Measurements from ENCODE around the gene CDS2.
"Not testable (repeated sequence)": the region's sequence is repeated elsewhere in the genome, so short reads cannot be mapped to it uniquely, and the experiment has no call there.

The CDS2 gene

DNA sequence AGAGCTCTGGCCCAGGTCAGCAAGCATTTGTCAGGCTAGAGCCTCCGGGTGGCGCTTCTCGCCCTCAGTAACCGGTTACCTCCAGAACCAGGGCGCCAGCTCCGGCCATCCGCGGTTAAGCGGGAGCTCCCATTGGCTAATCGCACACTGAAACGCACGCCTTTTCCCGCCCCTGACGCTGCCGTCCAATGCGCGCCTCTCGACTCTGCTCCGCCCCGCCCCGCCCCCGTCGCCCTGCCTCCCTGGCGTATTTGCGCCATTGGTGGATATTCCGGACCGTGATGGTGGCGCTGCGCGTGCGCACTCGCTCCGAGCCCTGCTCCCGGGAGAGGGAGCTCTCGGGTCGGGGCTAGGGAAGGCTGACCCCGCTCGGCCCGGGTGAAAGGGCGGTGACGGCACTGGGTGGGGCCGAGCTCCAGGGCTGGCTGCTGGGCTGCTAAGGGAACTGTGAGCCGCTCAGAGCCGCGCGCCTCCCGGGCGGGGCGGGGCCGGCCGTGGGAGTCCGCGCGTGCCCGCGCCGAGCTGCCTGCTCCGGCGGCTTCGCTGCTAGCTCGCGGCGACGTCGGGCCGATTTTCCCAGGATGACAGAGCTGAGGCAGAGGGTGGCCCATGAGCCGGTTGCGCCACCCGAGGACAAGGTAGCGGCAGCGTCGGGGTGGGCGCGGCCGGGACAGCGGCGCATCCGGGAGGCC, at the start of gene CDS2:
CDS2 (plus strand) TSS at position 497 of the 692 bp plus-strand sequence; CDS start at position 582, 85 bp downstream.
- peak; percentile 100 for DNase-seq

DNA sequence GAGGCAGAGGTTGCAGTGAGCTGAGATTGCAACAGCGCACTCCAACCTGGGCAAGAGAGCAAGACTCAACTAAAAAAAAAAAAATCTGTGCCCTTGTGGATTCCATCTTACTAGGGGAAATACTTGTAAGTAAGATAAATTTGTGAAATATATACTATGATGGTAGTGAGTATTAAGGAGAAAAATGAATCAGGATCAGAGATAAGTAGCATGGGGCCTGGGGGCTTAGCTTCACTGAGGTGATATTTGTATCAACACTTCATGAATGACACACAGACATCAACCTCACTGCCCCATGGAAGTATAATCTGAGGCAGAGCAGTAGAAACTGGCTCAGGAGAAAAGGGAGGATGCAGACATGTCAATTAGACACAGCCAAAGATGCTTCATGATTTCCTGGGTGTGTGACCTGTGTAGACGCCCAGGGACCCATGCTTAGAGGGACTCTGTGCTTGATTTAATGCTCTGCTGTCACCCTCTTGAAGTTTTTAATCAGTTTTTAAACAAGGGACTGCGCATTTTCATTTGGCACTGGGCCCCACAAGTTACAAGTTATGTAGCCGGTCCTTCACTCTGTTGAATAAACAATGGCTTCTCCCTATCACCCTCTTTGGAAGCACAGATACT, 48.9 kb upstream of the CDS2 start:
- DNase-seq, result no peak

DNA sequence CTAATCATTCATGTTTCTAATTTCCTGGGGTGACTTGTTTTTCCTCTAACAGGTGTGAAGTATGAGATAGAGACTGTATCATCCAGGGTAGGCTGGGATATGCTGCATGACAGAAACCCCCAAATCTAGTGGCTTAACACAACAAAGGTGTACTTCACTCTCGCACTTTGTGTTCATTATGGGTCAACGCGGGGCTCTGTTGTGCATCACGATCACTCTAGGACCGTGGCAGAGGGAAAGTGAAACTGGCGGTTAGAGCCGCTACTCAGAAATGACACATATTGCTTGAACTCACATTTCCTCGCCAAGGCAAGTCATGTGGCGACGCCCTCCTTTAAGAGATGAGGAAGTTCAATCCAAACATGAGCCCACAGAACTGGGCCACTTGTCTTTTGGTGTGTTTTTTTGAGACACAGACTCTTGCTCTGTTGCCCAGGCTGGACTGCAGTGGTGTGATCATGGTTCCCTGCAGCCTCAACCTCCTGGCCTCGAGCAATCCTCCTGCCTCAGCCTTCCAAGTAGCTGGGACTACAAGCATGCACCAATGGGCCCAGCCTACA, 48.3 kb upstream of the CDS2 start:
- DNase-seq, result peak; percentile 57 to 63

DNA sequence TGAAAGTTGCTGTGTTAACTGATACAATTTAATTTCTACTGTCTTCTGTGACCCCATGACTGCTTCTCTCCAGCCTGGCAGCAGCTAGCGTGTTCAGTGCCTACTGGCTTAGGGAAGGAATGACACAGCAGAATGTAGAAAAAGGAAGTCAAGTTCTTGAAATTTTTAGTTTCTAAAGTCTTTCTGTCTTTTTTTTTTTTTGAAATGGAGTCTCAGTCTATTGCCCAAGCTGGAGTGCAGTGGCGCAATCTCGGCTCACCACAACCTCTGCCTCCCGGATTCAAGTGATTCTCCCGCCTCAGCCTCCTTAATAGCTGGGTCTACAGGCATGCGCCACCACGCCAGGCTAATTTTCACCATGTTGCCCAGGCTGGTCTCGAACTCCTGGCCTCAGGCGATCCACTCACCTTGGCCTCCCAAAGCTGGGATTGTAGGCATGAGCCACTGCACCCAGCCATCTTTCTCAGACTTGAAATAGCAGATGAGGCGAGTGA, 46.4 kb upstream of the CDS2 start:
- no peak for DNase-seq

DNA sequence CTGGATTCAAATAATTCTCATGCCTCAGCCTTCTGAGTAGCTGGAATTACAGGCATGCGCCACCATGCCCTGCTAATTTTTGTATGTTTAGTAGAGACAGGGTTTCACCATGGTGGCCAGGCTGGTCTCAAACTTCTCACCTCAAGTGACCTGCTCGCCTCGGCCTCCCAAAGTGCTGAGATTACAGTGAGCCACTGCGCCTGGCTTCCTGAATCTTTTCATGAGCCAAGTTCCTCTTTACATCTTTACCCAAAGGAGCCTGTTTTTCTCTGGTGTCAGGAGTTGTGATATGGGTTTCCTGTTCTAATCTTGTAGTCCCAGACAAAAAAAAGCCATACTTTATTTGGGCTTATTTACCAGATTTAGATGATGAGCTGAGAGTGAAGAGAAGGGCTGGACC, 41.4 kb upstream of the CDS2 start:
- DNase-seq, result no peak

DNA sequence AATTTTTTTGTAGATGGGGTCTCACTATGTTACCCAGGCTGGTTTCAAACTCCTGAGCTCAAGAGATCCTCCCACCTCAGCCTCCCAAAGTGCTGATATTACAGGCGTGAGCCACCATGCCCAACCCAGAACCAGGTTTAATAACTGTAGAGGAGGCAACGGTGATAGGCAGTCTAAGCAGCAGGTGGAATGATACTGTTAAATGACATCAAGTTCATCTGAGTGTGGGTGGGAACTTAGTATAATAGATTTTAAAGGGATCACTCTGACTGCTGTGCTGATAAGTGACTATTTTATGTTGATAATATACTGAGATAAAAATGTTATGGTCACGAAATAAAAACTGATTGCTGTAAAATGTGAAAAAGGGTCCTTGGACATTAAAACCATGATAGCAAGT, 38.1 kb upstream of the CDS2 start:
- no peak for DNase-seq

DNA sequence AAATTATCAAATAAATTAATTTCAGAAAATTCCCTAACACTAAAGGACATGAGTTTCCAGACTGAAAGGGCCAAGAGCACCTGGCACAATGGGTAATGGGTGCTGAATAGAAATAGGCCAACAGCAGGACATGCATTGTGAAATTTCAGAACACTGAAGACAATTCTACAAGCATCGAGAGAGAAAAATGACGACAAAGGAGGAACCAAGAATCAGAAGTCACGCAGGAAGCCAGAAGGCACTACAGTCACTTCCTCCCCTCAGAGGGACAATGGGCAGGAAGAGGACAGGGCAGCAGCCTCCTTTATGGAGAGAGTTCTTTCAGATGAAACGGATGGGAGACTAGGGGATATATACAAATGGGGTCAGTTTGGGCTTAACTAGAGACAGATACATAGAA, 36.6 kb upstream of the CDS2 start:
- DNase-seq, result no peak

DNA sequence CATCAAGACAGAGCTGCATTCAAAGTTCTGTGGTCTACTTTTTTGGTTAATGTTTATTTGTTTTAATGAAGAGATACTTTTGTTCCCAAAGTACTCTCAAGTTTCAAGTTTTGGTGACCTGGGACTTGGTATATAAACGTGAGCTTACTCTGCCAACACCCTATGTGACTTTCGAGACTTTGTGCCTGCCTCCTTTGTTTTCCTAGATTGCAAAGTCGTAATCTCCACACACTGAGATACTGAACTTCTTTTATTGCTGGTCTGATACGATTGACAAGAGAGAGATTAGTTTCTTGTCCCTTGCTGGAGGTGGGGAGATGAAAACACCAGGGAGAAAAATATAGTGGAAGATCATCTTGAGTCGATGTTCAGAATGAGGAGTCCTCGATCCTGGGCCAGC, 34.9 kb upstream of the CDS2 start:
- no peak for DNase-seq

DNA sequence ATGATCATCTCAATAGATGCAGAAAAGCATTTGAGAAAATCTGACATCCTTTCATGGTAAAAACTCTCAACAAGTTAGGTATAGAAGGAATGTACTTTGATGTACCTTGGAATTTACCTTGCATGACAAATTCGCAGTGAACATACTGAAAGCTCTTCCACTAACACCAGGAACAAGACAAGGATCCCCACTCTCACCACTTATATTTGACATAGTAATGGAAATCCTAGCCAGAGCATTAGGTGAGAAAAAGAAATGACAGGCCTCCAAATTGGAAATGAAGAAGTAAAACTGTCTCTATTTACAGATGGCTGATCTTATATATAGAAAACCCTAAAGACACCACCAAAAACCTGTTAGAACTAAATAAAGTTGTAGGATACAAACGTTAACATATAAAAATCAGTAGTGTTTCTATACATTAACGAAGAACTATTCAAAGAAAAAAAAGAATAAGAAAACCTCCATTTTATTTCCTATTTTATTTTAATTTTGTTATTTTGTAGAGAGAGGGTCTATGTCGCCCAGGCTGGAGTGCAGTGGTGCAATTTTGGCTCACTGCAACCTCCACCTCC, 34.0 kb upstream of the CDS2 start:
- DNase-seq, result no peak

DNA sequence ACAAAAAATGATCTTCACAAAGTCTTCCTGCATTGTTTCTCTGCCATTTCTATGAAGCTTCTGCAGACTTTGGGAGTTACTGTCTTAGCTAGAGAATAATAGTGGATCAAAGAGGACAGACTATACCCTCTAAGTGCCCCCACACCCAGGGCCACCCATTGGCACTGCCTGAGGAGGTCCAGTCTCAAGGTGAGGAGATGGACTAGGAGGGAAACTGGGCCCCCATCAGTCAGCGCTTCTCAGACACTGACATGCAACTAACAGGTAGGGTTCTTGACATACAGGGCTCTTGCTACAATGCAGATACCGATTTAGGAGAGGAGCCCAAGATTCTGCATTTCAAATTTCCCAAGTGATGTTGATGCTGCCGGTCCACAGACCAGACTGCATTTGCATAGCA, 31.4 kb upstream of the CDS2 start:
- no peak for DNase-seq

DNA sequence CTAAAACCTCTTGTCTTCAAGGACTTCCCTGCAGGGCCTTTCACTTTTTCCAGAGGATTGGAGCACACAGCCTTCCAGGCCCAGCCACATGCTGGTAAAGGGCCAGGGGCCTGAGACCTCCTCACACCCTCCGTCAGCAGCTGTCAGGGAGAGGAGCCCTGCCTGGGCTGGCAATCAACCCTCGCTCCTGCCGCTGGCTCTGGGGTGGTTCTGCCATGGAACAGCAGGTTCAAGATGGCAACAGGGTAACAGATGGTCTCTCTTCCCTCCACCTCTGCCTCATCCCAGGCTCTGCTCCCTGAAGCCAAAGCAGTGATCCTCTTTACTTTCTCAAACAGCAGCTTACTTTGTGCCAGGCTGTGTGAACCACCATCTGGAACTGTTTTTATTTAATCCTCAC, 30.9 kb upstream of the CDS2 start:
- no peak for DNase-seq

DNA sequence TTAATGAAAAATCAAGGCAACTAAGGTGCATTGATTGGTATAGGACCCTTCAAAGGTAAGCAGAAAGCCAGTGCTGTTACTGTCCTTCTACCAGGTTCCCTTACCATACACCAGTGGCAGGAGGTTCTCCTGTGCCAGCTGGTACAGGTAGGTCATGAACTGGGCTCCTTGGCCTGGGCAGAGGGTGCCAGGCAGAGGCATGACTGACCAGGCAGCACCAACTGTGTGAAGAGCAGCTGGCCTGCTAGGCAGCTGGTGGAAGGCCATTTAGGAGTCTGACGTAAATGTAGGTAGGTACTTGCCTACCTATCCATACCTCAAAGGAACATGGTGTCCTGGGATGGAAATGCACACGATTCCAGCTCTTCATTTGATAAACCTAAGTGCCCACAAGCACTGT, 30.3 kb upstream of the CDS2 start:
- DNase-seq, result no peak

DNA sequence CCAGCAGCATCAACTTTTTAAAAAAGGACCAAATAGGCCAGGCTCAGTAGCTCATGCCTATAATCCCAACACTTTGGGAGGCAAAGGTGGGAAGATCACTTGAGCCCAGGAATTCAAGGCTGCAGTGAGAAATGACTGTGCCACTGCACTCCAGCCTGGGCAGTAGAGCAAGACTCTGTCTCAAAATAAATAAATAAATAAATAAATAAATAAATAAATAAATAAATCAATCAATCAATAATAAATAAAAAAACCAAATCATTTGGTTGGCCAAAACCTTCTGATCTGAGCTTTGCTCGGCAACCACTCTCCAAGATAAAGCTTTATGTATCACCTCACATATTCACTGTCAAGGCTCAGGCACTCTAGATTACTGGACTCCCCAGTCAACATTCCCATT, 27.8 kb upstream of the CDS2 start:
- not testable (repeated sequence) for DNase-seq

DNA sequence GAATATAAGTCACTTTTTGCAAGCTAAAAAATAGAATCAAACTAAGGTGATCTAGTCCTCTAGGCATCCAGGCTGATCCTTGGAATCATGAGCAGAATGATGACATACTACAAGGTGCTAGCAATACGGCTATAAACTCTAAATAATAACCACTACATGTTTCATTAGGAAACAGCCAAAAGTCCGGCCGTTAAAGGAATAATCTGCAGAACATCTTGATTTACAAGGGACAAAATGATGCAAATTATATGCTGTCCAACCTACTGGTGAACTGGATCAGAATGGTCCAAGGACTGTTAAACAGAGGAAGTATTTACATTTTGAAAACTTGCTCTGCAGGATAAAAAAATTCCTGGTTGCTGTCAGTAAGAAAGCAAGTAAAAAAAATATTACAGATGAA, 26.9 kb upstream of the CDS2 start:
- not testable (repeated sequence) for DNase-seq

DNA sequence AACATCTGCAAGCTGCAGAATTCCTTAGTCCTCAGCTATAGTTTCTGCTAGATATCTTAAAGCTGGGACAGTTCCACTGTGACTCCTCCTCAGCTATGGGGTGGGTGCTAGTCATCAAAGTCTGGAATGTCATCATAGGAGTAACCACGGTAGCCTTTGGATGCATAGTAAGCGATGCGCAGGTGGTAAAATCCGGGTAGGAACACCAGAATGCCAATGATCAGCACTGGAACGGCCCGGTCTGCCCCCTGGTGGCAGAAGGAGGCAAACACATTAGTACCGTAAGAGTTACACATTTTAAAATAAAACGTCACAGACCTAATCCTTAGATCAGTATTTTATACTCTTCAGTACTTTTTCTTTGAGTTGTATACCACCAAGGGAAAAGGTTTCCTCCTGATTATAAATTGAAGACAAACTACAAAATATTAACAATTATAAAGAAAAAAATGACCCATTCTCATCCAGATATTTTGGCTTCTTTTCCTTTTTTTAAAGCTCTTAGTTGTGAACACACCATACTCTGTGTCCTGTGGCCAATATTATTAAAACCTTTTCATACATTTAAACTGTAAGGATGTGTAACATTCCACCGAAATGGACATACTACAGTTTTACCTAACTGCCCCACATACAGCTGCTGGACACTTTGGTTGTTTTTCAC, 26.0 kb upstream of the CDS2 start:
- DNase-seq, result peak; percentile 74 to 76

DNA sequence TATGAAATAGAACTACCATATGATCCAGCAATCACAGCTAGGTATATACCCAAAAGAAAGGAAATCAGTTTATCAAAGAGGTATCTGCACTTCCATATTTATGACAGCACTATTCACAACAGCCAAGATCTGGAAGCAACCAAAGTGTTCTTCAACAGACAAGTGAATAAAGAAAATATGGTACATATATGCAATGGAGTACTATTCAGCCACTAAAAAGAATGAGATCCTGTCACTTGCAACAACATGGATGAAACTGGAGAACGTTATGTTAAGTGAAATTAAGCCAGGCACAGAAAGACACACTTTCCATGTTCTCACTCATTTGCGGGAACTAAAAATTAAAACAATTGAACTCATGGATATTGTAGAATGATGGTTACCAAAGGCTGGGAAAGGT, 22.3 kb upstream of the CDS2 start:
- DNase-seq, result no peak

DNA sequence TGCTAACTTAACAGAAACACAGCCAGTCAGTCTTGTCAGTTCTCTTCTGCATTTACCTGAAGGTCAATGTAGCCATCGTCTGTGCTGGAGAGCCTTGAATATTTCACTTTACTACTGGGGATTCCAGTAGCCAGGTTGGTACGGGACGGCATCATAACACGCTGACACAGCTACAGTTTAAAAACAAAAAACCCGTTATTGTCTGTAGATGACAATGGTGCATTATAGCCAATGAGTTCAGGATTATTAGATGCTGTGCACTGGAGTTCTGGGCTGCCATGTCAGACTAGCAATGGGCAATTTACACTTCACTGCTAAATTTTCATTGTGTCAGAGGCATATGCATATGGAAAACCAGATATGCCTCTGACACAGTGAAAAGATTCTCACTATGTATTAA, 17.5 kb upstream of the CDS2 start:
- no peak for DNase-seq

DNA sequence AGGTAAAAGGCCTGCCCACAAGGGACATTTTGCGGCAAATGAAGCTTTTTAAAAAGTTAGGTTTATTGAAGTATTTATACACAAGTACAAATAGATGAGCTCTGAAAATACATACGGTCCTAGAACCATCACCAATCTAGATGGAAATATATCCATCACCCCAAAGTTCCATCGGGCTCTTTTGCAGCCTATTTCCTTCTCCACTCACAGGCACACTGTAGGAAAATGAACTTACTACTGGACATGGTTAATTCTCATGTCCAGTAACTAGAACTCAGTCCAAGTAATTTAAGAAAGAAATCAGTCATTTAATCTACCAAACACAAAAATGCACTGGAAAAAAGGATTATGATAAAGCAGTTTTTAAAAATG, 13.2 kb upstream of the CDS2 start:
- no peak for DNase-seq

DNA sequence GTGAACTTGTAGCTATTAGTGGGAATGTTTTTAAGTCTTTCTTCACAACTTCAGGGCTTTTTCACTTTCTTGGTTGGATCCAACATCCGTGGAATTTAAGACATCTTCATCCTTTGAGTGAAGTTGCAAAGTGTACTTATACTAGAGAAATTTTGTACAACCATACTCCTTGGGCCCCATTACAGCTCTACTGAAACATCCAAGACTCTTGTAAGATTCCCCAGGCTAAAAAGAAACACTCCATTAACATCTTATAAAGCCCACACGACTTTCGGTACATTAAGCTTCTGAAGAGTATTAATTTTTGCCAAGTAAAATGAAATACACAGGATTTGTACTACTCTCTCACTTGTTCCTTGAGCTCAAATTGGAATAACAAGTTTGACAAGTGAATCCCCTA, 12.4 kb upstream of the CDS2 start:
- DNase-seq, result no peak

DNA sequence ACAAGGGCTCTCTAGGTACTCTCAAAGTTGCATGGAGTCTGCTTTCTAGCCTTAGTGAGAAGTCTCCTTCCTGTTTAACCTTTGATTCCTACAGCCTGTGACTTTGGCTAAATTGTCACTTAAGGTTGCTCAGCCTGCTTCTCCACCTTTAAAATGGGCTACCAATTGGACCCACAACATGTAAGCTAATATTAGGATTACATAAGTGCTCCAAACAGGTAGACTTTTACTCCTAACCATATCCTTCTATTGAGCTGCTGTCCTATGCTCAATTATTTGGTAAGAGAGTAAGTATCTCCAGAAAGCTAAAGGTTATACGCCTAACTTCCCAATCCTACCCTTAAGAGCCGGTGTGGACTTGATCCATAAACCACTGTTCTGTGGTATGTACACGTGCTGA, 9.9 kb upstream of the CDS2 start:
- no peak for DNase-seq

DNA sequence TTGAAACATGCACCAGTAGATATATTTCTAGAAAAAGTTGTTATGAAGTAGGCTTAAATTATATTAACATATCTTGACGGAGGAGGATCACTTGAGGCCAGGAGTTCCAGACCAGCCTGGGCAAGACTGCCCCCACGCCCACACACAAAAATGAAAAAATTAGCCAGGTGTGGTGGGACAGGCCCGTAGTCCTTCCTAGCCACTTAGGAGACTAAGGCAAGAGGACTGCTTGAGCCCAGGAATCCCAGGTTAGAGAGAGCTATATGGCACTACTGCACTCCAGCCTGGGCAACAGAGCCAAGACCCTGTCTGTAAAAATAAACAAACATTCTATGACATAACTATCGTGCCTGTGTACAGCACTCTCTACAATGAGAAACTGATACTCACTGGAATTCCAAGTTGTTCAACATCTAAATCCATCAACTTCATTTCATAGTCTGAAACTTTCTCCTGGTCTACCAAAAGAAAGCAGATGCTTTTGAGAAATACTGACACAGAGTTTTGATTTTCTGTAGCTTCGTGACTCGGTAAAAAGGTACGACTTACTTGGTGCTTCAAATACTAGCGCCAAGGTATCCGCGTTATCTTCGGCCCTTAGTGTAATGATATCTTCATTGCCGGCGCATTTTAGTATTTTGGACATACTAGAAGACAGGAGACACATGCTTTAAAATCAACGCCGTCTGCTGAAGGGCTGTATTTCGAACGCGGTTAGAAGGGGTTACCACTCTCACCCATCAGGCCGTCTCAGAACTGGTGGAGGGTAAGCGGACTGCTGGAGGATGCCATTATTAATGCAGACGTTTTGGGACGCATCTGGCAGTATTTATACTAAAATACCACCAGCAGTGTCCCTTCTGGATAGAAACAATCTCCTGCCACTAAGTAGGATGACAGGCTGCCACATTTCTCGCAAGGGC, 8.3 kb upstream of the CDS2 start:
- no peak for DNase-seq

DNA sequence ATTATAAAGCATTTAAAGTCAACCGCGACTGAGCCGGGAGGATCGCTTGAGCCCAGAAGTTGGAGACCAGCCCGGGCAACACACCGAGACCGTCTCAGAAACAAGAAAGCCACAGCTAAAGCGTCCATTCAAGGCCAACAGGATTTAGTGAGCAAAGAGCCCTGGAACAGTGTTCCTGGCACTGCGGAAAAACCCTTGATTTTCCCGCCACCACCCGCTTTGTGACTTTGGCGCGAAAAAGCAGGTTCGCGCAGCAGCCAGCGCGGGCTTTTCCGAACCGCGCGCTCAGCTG, 7.7 kb upstream of the CDS2 start:
- no peak for DNase-seq
